Breast epithelium (tissue), 3 donors: ENCODE results near the gene GJA1.

ENCODE experiments used
- CTCF ChIP-seq, 3 donors: fragments of 450-650 bp; IDR thresholded peaks; one replicate each; pipeline ENCODE4 v1.5.1; 2016 to 2017; ENCODE audit warnings: antibody characterized with exemption in 3 of 3, mild to moderate bottlenecking in 3 of 3, moderate library complexity in 3 of 3
- POLR2AphosphoS5 ChIP-seq, 3 donors: sonication (generic); formaldehyde crosslinking; IDR thresholded peaks; one replicate each; pipeline ENCODE4 v1.6.1; 2017; ENCODE audit warnings: antibody characterized with exemption in 3 of 3

DNA sequence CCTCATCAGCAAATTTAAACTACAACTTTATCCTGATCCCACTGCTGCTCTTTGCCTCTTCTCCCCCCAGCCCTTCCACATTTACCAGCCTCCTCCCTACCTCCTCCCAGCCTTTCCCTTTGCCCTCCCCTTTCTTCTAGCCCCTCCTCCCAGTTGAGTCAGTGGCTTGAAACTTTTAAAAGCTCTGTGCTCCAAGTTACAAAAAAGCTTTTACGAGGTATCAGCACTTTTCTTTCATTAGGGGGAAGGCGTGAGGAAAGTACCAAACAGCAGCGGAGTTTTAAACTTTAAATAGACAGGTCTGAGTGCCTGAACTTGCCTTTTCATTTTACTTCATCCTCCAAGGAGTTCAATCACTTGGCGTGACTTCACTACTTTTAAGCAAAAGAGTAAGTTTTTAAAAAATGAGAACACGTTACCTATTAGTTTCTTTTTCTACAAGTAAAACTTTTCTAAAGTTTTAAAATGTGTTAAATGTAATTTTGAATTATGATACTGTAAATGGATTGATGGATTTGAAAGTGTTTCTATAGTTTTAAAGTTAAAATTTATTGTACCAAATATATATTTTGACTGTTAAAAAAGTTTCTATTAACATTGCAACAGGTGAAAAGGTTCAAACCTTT, at the start of gene GJA1:
- TF ChIP-seq CTCF (IDR thresholded peaks at IDR 0.05) = no peak
- TF ChIP-seq POLR2AphosphoS5 (IDR thresholded peaks at IDR 0.05) = peak in 1 of 3 donors; percentile 29
